Measurements from ENCODE around the gene UFD1. TPM values are rescaled to one million over a fixed set of nuclear protein-coding genes. Genes with fewer than 3 reads are reported as not detected.
"Not testable (repeated sequence)": the region's sequence is repeated elsewhere in the genome, so short reads cannot be mapped to it uniquely, and the experiment has no call there.

UFD1 gene
- total RNA-seq, 2 experiments from 2014 or later: 75.1 to 83.3 TPM

GRCh38 chr22:19448076-19448607, 30.9 kb downstream of the UFD1 start:
- DNase-seq: peak; percentile 48
- Mint-ChIP-seq H3K4me1 (ENCODE audit: low read depth) (peaks cover 42% of the 10 kb centered on the region), H3K36me3 (ENCODE audit: low read depth) (peaks cover 25% of the 10 kb centered on the region), H3K27ac (peak overlapping the region; percentile 90), H3K27me3 (ENCODE audit: low read depth) (no peaks in the 10 kb centered on the region), H3K9me3 (no peaks in the 10 kb centered on the region), H3K4me3 (peak overlapping the region; percentile 86)
- intact Hi-C loops (cut with micrococcal nuclease): loop anchor here (5.0 kb wide), 1 partner anchor 159 kb away; no protein-coding TSS in a partner anchor
- CTCF ChIA-PET: no interaction called here

GRCh38 chr22:19447330-19448075, 31.5 kb downstream of the UFD1 start, which contains the start of gene C22orf39:
C22orf39 (minus strand) TSS chr22:19447711; CDS start chr22:19447688, 23 bp downstream.
- Mint-ChIP-seq H3K9me3 (no peaks in the 10 kb centered on the region), H3K27me3 (ENCODE audit: low read depth) (no peaks in the 10 kb centered on the region), H3K4me1 (ENCODE audit: low read depth) (peaks cover 46% of the 10 kb centered on the region), H3K27ac (peak within 1 kb of the TSS; percentile 90), H3K36me3 (ENCODE audit: low read depth) (peaks cover 22% of the 10 kb centered on the region), H3K4me3 (peak within 1 kb of the TSS; percentile 86)
- peak; percentile 93 for DNase-seq
- CTCF ChIA-PET: interaction anchor here (0.7 kb wide), 1 partner anchor 14 kb away, joined by 3 read pairs; no protein-coding TSS in a partner anchor
- intact Hi-C loops (cut with micrococcal nuclease): loop anchor here (1.0 to 5.0 kb wide), 2 partner anchors 15 to 160 kb away; partner anchors contain the start of gene MRPL40

- peaks cover 19% of the 10 kb centered on the region for H3K36me3 Mint-ChIP-seq (ENCODE audit: low read depth)
- no peak for DNase-seq
- intact Hi-C loops (cut with micrococcal nuclease): loop anchor here (1.0 to 5.0 kb wide), 2 partner anchors 14 to 161 kb away; partner anchors contain the start of gene MRPL40
- H3K4me3 Mint-ChIP-seq: peak overlapping the region; percentile 86
- H3K27me3 Mint-ChIP-seq (ENCODE audit: low read depth): no peaks in the 10 kb centered on the region
- no peaks in the 10 kb centered on the region for H3K9me3 Mint-ChIP-seq
- H3K27ac Mint-ChIP-seq: peak overlapping the region; percentile 80
- peaks cover 46% of the 10 kb centered on the region for H3K4me1 Mint-ChIP-seq (ENCODE audit: low read depth)
- CTCF ChIA-PET: interaction anchor here (0.7 kb wide), 1 partner anchor 13 kb away, joined by 3 read pairs; no protein-coding TSS in a partner anchor
These were observed 32.2 kb downstream of the UFD1 start for GRCh38 chr22:19446603-19447329.

- H3K27me3 Mint-ChIP-seq (ENCODE audit: low read depth); H3K9me3 Mint-ChIP-seq; CTCF ChIA-PET; H3K4me3 Mint-ChIP-seq; DNase-seq; H3K27ac Mint-ChIP-seq: not testable (repeated sequence)
- intact Hi-C loops (cut with micrococcal nuclease): loop anchor here (5.0 kb wide), 1 partner anchor 162 kb away; no protein-coding TSS in a partner anchor
- H3K4me1 Mint-ChIP-seq (ENCODE audit: low read depth): peaks cover 46% of the 10 kb centered on the region
- peaks cover 15% of the 10 kb centered on the region for H3K36me3 Mint-ChIP-seq (ENCODE audit: low read depth)
These were observed 33.6 kb downstream of the UFD1 start for GRCh38 chr22:19445279-19445982.

GRCh38 chr22:19443544-19444211, 35.3 kb downstream of the UFD1 start:
- intact Hi-C loops (cut with micrococcal nuclease): no loop called here
- Mint-ChIP-seq H3K4me3 (no peak overlapping the region), H3K27ac (no peak overlapping the region)

GRCh38 chr22:19442166-19442565, 36.8 kb downstream of the UFD1 start:
- no peak for DNase-seq
- CTCF ChIA-PET: no interaction called here
- intact Hi-C loops (cut with micrococcal nuclease): no loop called here
- peaks cover 15% of the 10 kb centered on the region for H3K36me3 Mint-ChIP-seq (ENCODE audit: low read depth)
- H3K4me3 Mint-ChIP-seq: no peak overlapping the region
- H3K27ac Mint-ChIP-seq: peak overlapping the region; percentile 50
- H3K4me1 Mint-ChIP-seq (ENCODE audit: low read depth): peaks cover 30% of the 10 kb centered on the region
- no peaks in the 10 kb centered on the region for H3K27me3 Mint-ChIP-seq (ENCODE audit: low read depth)
- H3K9me3 Mint-ChIP-seq: no peaks in the 10 kb centered on the region

More at GRCh38 chr22:19443544-19444211, 35.3 kb downstream of the UFD1 start:
- Mint-ChIP-seq H3K36me3 (ENCODE audit: low read depth) (peaks cover 17% of the 10 kb centered on the region), H3K9me3 (no peaks in the 10 kb centered on the region), H3K27me3 (ENCODE audit: low read depth) (no peaks in the 10 kb centered on the region), H3K4me1 (ENCODE audit: low read depth) (peaks cover 36% of the 10 kb centered on the region)
- CTCF ChIA-PET: interaction anchor here (0.6 kb wide), 1 partner anchor 10 kb away, joined by 3 read pairs; no protein-coding TSS in a partner anchor
- DNase-seq: no peak

- Mint-ChIP-seq H3K27me3 (ENCODE audit: low read depth) (no peaks in the 10 kb centered on the region), H3K4me1 (ENCODE audit: low read depth) (peaks cover 20% of the 10 kb centered on the region), H3K36me3 (ENCODE audit: low read depth) (peaks cover 9% of the 10 kb centered on the region), H3K4me3 (no peak overlapping the region), H3K9me3 (no peaks in the 10 kb centered on the region), H3K27ac (peak overlapping the region; percentile 44)
- intact Hi-C loops (cut with micrococcal nuclease): no loop called here
- CTCF ChIA-PET: no interaction called here
- no peak for DNase-seq
These were observed 38.4 kb downstream of the UFD1 start for GRCh38 chr22:19440411-19441195.

GRCh38 chr22:19438298-19438697, 40.7 kb downstream of the UFD1 start:
- Mint-ChIP-seq H3K9me3 (no peaks in the 10 kb centered on the region), H3K4me1 (ENCODE audit: low read depth) (peaks cover 15% of the 10 kb centered on the region), H3K36me3 (ENCODE audit: low read depth) (peaks cover 9% of the 10 kb centered on the region), H3K4me3 (no peak overlapping the region), H3K27me3 (ENCODE audit: low read depth) (no peaks in the 10 kb centered on the region), H3K27ac (no peak overlapping the region)
- intact Hi-C loops (cut with micrococcal nuclease): no loop called here
- no peak for DNase-seq
- CTCF ChIA-PET: no interaction called here

GRCh38 chr22:19436444-19437161, 42.4 kb downstream of the UFD1 start:
- H3K27me3 Mint-ChIP-seq (ENCODE audit: low read depth); H3K4me3 Mint-ChIP-seq; CTCF ChIA-PET; intact Hi-C loops (cut with micrococcal nuclease); H3K9me3 Mint-ChIP-seq; H3K27ac Mint-ChIP-seq; DNase-seq: not testable (repeated sequence)
- peaks cover 18% of the 10 kb centered on the region for H3K4me1 Mint-ChIP-seq (ENCODE audit: low read depth)
- H3K36me3 Mint-ChIP-seq (ENCODE audit: low read depth): peaks cover 12% of the 10 kb centered on the region

- intact Hi-C loops (cut with micrococcal nuclease): loop anchor here (5.0 kb wide), 5 partner anchors 143 to 682 kb away; partner anchors contain the start of genes CLTCL1, DGCR2, RANBP1 and SLC25A1
- Mint-ChIP-seq H3K36me3 (ENCODE audit: low read depth) (peaks cover 6% of the 10 kb centered on the region), H3K9me3 (no peaks in the 10 kb centered on the region), H3K4me1 (ENCODE audit: low read depth) (peaks cover 25% of the 10 kb centered on the region), H3K27ac (peak overlapping the region; percentile 61), H3K4me3 (no peak overlapping the region), H3K27me3 (ENCODE audit: low read depth) (no peaks in the 10 kb centered on the region)
- no peak for DNase-seq
- CTCF ChIA-PET: no interaction called here
These were observed 44.0 kb downstream of the UFD1 start for GRCh38 chr22:19434829-19435580.

Measured in activated naive CD4-positive, alpha-beta T cell treated with anti-CD3 and anti-CD28 coated beads for 36 hours (primary cell).